GM12878 (cell line): ENCODE measurements around the gene PPARD. TPM values are rescaled to one million over a fixed set of nuclear protein-coding genes. Genes with fewer than 3 reads are reported as not detected.

Experiments
- ATAC-seq: fragments of 200-7000 bp; cut with Tn5 transposase; 3 replicates; pipeline ENCODE4 v1.9.1; 2020; ENCODE audit warnings: mild to moderate bottlenecking, moderate library complexity
- BruUV-seq: library from RNA; stranded (reverse); fragments of 400-500 nt; replicated peaks from 2 replicates; lab custom pipeline; 2021; lab: Mats Ljungman, UMichigan
- CTCF ChIA-PET: fragments of 300-600 bp; sonication (Branson Sonifier 250); formaldehyde crosslinking; extraction: SDS; loops from one replicate; lab custom pipeline; 2021; ENCODE audit warnings: inconsistent platforms; lab: Yijun Ruan, JAX
- POLR2A ChIA-PET: fragments of 350-600 bp; formaldehyde crosslinking; extraction: SDS; loops from one replicate; lab custom pipeline; 2021; ENCODE audit warnings: inconsistent platforms; lab: Charles Lee
- RAD21 ChIA-PET: fragments of 300-600 bp; sonication (Branson Sonifier 250); formaldehyde crosslinking; loops from one replicate; lab custom pipeline; 2023; ENCODE audit warnings: antibody characterized with exemption; ENCODE audit not compliant: unreplicated experiment; lab: Charles Lee
- SMC1A ChIA-PET: fragments of 300-600 bp; sonication (Branson Sonifier 250); formaldehyde crosslinking; loops from one replicate; lab custom pipeline; 2023; ENCODE audit not compliant: unreplicated experiment, uncharacterized antibody; lab: Charles Lee
- DNase-seq: peaks from one replicate; pipeline ENCODE4 v3.0.0-alpha.2; 2011; ENCODE audit warnings: low read depth, low spot score
- FAIRE-seq: peaks from 3 replicates; lab custom pipeline; 2011; peaks lifted over from hg19 to GRCh38; lab: Jason Lieb, UNC
- H2AFZ ChIP-seq: 2 replicates; pipeline ENCODE4 v1.6.0; 2011; ENCODE audit warnings: low read depth, low read length, control low read depth; ENCODE audit not compliant: control insufficient read depth
- H3K27ac ChIP-seq: 2 replicates; pipeline ENCODE4 v1.5.1; 2011; ENCODE audit warnings: control low read depth; ENCODE audit not compliant: control insufficient read depth, insufficient read depth
- H3K27me3 ChIP-seq, 2 experiments: replicated peaks in 1 of 2; 2 replicates each; pipeline versions ENCODE4 v1.6.0 to v1.6.1; 2011; ENCODE audit warnings: low read length in 1 of 2; ENCODE audit not compliant: control insufficient read depth in 2 of 2, insufficient read depth in 2 of 2
- H3K36me3 ChIP-seq, 2 experiments: 2 replicates each; pipeline ENCODE4 v1.5.1; 2011; ENCODE audit warnings: low read length in 1 of 2; ENCODE audit not compliant: control insufficient read depth in 2 of 2, insufficient read depth in 2 of 2
- H3K4me1 ChIP-seq: 2 replicates; pipeline ENCODE4 v1.6.1; 2011; ENCODE audit warnings: mild to moderate bottlenecking, low read length, moderate library complexity, mixed read lengths; ENCODE audit not compliant: control insufficient read depth, insufficient read depth
- H3K4me2 ChIP-seq: 2 replicates; pipeline ENCODE4 v1.6.0; 2011; ENCODE audit warnings: control low read depth; ENCODE audit not compliant: control insufficient read depth, insufficient read depth
- H3K4me3 ChIP-seq: fragments of 200-600 bp; sonication (generic); 2 replicates; pipeline ENCODE4 v1.5.1; 2016
- H3K79me2 ChIP-seq: 2 replicates; pipeline ENCODE4 v1.6.0; 2011; ENCODE audit warnings: low read length; ENCODE audit not compliant: control insufficient read depth, insufficient read depth
- H3K9ac ChIP-seq: 2 replicates; pipeline ENCODE4 v1.8.0; 2011; ENCODE audit warnings: low read length, control low read depth, mixed read lengths; ENCODE audit not compliant: control insufficient read depth, insufficient read depth
- H3K9me3 ChIP-seq: replicated peaks from 3 replicates; pipeline ENCODE4 v1.5.1; 2011; ENCODE audit warnings: mild to moderate bottlenecking, low read length; ENCODE audit not compliant: control insufficient read depth, insufficient read depth
- H4K20me1 ChIP-seq: 2 replicates; pipeline ENCODE4 v1.6.0; 2011; ENCODE audit not compliant: control insufficient read depth, insufficient read depth
- CEBPB ChIP-seq, 2 experiments: fragments of 150-350 bp in 1 of 2; IDR thresholded peaks; 2 replicates each; pipeline ENCODE4 v1.6.1; 2012 to 2014; ENCODE audit warnings: low read depth in 2 of 2, low read length in 2 of 2, borderline replicate concordance in 1 of 2, inconsistent platforms in 1 of 2
- MYB ChIP-seq: fragments of 150-350 bp; IDR thresholded peaks from 2 replicates; pipeline ENCODE4 v1.6.1; 2014; ENCODE audit warnings: mild to moderate bottlenecking, low read depth, low read length, borderline replicate concordance
- RCOR1 ChIP-seq: conservative IDR thresholded peaks from 2 replicates; pipeline ENCODE4 v1.6.1; 2012; ENCODE audit warnings: low read depth, low read length, improper control_type of control experiment
- SMC3 ChIP-seq: IDR thresholded peaks from 2 replicates; pipeline ENCODE4 v1.6.1; 2011; ENCODE audit warnings: low read length, improper control_type of control experiment, borderline replicate concordance
- WGBS: methylation state at CpG from one replicate; pipeline ENCODE4 v1.1.6; 2016; ENCODE audit warnings: low lambda C conversion rate; ENCODE audit not compliant: insufficient replicate concordance, insufficient coverage; ENCODE audit errors: missing lambda C conversion rate; 5-methylcytosine and 5-hydroxymethylcytosine counted together
- in situ Hi-C: fragments of 300-500 bp; cut with MboI; formaldehyde crosslinking; loops from 9 replicates; pipeline ENCODE4 v1.14.3; 2018; ENCODE audit warnings: mixed read lengths
- intact Hi-C: fragments of 100-400 bp; cut with micrococcal nuclease; formaldehyde crosslinking; loops from one replicate; pipeline ENCODE4 v1.14.2; 2022; ENCODE audit not compliant: unreplicated experiment
- polyA plus RNA-seq, 11 experiments: library from polyadenylated mRNA; depleted of rRNA in 4 of 11; unstranded in 6 of 11; stranded (reverse) in 5 of 11; fragments of >200 nt; fragmentation: Nextera tagmentation in 4 of 11; fragmentation: Illumina TruSeq in 1 of 11; extraction: Ambion mirVana in 4 of 11; extraction: Trizol in 1 of 11; gene quantifications; 1 replicate in 1 of 11; 2 replicates in 10 of 11; pipeline versions ENCODE4 v1.2.1 to v1.2.3, GENCODE V29; 2011 to 2016; ENCODE audit warnings: inconsistent platforms in 2 of 11, missing spikeins in 2 of 11, low read depth in 1 of 11
- total RNA-seq, 4 experiments: library from RNA; depleted of rRNA in 3 of 4; stranded (reverse); fragments of >200 nt in 3 of 4; fragmentation: Illumina TruSeq in 1 of 4; extraction: Trizol in 1 of 4; gene quantifications; 2 replicates each; pipeline versions ENCODE4 v1.2.1 to v1.2.3, GENCODE V29; 2013 to 2021
- TF ChIP-seq, protein P1 (sequence below): fragments of 450-650 bp; IDR thresholded peaks from 2 replicates; pipeline ENCODE4 v1.6.1; 2016; ENCODE audit warnings: mild to moderate bottlenecking
- TF ChIP-seq, protein P2 (sequence below): fragments of 450-650 bp; IDR thresholded peaks from 2 replicates; pipeline ENCODE4 v1.6.1; 2017; ENCODE audit warnings: antibody characterized with exemption, mild to moderate bottlenecking, moderate library complexity

PPARD gene
- total and polyA plus RNA-seq, 10 of the 15 experiments (the other 5 are each of a cell fraction or from before 2014, with no cell fraction given), result 0.05 to 12.6 (median 6.7) TPM

DNA sequence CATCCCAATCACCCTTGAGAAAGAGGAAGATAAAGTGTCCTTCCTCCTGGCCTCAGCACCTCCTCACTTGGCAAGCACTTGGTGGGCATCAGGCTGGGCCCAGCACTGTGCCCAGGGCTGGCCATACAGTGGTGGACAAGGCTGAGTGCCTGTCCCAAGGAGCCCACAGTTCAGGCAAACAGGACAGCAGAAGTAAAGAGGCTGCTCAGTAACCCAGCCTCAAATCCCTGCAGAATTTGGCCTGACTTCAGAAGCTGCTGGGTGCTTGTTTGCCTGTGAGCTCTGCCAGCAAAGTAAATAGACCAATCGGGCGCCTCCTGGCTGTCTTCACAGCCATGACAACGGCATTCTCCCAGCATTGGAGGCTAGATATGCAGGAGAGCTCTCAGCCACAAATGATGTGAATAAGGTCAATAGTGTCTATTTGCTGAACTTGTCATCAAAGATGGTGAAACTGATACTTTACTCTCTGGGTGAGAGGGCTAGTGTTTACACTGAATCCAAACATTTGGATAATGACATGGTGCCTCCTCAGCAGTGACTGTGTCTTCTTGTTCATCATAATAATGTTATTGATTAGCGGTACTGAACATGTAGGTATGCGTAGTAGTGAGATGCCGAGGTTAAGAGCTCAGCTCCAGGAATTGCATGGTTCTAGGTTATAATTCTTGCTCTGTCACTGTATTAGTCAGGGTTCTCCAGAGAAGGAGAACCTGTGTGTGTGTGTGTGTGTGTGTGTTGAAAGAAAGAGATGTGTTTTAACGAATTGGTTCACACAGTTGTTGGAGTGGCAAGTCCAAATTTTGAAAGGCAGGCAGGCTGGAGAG, 72.9 kb downstream of the PPARD start:
- no peaks in the 10 kb centered on the region for H3K27me3 ChIP-seq
- FAIRE-seq, result no peak
- TF ChIP-seq SMC3 (peak; percentile 33; the same call in 1 of the 2 replicates), CEBPB (IDR thresholded peaks at IDR 0.05; ENCODE audit: borderline replicate concordance in 1 of 2, low read depth in 2 of 2, low read length in 2 of 2) (no peak), MYB (no peak), RCOR1 (no peak)
- TF ChIP-seq, protein P1, sequence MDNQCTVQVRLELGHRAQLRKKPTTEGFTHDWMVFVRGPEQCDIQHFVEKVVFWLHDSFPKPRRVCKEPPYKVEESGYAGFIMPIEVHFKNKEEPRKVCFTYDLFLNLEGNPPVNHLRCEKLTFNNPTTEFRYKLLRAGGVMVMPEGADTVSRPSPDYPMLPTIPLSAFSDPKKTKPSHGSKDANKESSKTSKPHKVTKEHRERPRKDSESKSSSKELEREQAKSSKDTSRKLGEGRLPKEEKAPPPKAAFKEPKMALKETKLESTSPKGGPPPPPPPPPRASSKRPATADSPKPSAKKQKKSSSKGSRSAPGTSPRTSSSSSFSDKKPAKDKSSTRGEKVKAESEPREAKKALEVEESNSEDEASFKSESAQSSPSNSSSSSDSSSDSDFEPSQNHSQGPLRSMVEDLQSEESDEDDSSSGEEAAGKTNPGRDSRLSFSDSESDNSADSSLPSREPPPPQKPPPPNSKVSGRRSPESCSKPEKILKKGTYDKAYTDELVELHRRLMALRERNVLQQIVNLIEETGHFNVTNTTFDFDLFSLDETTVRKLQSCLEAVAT, result no peak
- TF ChIP-seq, protein P2, sequence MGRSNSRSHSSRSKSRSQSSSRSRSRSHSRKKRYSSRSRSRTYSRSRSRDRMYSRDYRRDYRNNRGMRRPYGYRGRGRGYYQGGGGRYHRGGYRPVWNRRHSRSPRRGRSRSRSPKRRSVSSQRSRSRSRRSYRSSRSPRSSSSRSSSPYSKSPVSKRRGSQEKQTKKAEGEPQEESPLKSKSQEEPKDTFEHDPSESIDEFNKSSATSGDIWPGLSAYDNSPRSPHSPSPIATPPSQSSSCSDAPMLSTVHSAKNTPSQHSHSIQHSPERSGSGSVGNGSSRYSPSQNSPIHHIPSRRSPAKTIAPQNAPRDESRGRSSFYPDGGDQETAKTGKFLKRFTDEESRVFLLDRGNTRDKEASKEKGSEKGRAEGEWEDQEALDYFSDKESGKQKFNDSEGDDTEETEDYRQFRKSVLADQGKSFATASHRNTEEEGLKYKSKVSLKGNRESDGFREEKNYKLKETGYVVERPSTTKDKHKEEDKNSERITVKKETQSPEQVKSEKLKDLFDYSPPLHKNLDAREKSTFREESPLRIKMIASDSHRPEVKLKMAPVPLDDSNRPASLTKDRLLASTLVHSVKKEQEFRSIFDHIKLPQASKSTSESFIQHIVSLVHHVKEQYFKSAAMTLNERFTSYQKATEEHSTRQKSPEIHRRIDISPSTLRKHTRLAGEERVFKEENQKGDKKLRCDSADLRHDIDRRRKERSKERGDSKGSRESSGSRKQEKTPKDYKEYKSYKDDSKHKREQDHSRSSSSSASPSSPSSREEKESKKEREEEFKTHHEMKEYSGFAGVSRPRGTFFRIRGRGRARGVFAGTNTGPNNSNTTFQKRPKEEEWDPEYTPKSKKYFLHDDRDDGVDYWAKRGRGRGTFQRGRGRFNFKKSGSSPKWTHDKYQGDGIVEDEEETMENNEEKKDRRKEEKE, result no peak
- TF ChIP-seq, all 136 proteins: peak for 1
- ChIA-PET SMC1A (interaction anchor here (1.1 kb wide), 1 partner anchor 73 kb away, joined by 4 read pairs; the partner anchor contains the start of gene PPARD), CTCF (interaction anchor here (0.6 to 0.7 kb wide), 3 partner anchors 13 to 343 kb away, joined by 3 to 4 read pairs (median 3); no protein-coding TSS in a partner anchor), RAD21 (interaction anchor here (0.6 kb wide), 1 partner anchor 14 kb away, joined by 3 read pairs; no protein-coding TSS in a partner anchor), POLR2A (interaction anchor here (1.0 kb wide), 1 partner anchor 57 kb away, joined by 3 read pairs; no protein-coding TSS in a partner anchor)
- H3K79me2 ChIP-seq, result no peaks in the 10 kb centered on the region
- H3K4me3 ChIP-seq, result no peak overlapping the region
- H3K9ac ChIP-seq, result no peak overlapping the region
- H3K36me3 ChIP-seq, result peaks cover 2 to 10% of the 10 kb centered on the region in 2 experiments; a peak in 3 of 4 replicates
- no peak overlapping the region for H3K27ac ChIP-seq
- H2AFZ ChIP-seq, result no peak overlapping the region
- 81% methylated on average over 7 of the region's 7 CpGs for WGBS
- H4K20me1 ChIP-seq, result no peaks in the 10 kb centered on the region
- no peak for ATAC-seq
- H3K4me2 ChIP-seq, result no peak overlapping the region
- BruUV-seq, result no TSS peak
- H3K4me1 ChIP-seq, result no peaks in the 10 kb centered on the region; the same call in 1 of the 2 replicates
- intact Hi-C loops, result no loop called here
- in situ Hi-C loops, result no loop called here
- no peaks in the 10 kb centered on the region for H3K9me3 ChIP-seq
- no peak for DNase-seq
